Nephron (organoid): Measurements from ENCODE around the gene CEACAM4.

Source experiments
- H3K27ac Mint-ChIP-seq, 3 experiments: 2 replicates each; pipeline ENCODE4 v1.8.0; 2020; ENCODE audit warnings: mixed read lengths in 3 of 3, mild to moderate bottlenecking in 2 of 3, moderate library complexity in 1 of 3
- H3K27me3 Mint-ChIP-seq: 2 replicates; pipeline ENCODE4 v1.8.0; 2021; ENCODE audit warnings: low read depth, mild to moderate bottlenecking, moderate library complexity, mixed read lengths
- H3K36me3 Mint-ChIP-seq: 2 replicates; pipeline ENCODE4 v1.8.0; 2020; ENCODE audit warnings: low read depth, mixed read lengths
- H3K4me1 Mint-ChIP-seq: 2 replicates; pipeline ENCODE4 v1.8.0; 2020; ENCODE audit warnings: mixed read lengths
- H3K4me3 Mint-ChIP-seq, 3 experiments: 2 replicates each; pipeline ENCODE4 v1.8.0; 2020; ENCODE audit warnings: mild to moderate bottlenecking in 3 of 3, mixed read lengths in 3 of 3, moderate library complexity in 2 of 3
- H3K9me3 Mint-ChIP-seq: 2 replicates; pipeline ENCODE4 v1.8.0; 2020; ENCODE audit warnings: mixed read lengths
- TF ChIP-seq, protein P1 (sequence below), 3 experiments: fragments of 200-600 bp; sonication (generic); IDR thresholded peaks; one replicate each; pipeline ENCODE4 v1.5.0; 2021; ENCODE audit warnings: antibody characterized with exemption in 3 of 3; ENCODE audit not compliant: unreplicated experiment in 3 of 3

Gene CEACAM4

GRCh38 chr19:41627966-41628675 is 1.2 kb upstream of the CEACAM4 start:
- Mint-ChIP-seq H3K4me1 (no peaks in the 10 kb centered on the region), H3K36me3 (no peaks in the 10 kb centered on the region), H3K9me3 (peaks cover 34% of the 10 kb centered on the region), H3K4me3 (no peak overlapping the region), H3K27me3 (peaks cover 5% of the 10 kb centered on the region), H3K27ac (no peak overlapping the region)
- TF ChIP-seq, protein P1, sequence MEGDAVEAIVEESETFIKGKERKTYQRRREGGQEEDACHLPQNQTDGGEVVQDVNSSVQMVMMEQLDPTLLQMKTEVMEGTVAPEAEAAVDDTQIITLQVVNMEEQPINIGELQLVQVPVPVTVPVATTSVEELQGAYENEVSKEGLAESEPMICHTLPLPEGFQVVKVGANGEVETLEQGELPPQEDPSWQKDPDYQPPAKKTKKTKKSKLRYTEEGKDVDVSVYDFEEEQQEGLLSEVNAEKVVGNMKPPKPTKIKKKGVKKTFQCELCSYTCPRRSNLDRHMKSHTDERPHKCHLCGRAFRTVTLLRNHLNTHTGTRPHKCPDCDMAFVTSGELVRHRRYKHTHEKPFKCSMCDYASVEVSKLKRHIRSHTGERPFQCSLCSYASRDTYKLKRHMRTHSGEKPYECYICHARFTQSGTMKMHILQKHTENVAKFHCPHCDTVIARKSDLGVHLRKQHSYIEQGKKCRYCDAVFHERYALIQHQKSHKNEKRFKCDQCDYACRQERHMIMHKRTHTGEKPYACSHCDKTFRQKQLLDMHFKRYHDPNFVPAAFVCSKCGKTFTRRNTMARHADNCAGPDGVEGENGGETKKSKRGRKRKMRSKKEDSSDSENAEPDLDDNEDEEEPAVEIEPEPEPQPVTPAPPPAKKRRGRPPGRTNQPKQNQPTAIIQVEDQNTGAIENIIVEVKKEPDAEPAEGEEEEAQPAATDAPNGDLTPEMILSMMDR (IDR thresholded peaks at IDR 0.05; ENCODE audit: unreplicated experiment in 3 of 3): no peak

GRCh38 chr19:41626278-41626677 is 596 bp downstream of the CEACAM4 start:
- Mint-ChIP-seq H3K4me1 (no peaks in the 10 kb centered on the region), H3K9me3 (peaks cover 31% of the 10 kb centered on the region), H3K27ac (no peak overlapping the region), H3K27me3 (peaks cover 5% of the 10 kb centered on the region), H3K4me3 (no peak overlapping the region), H3K36me3 (no peaks in the 10 kb centered on the region)
- TF ChIP-seq, protein P1 (IDR thresholded peaks at IDR 0.05; ENCODE audit: unreplicated experiment in 3 of 3): no peak

DNA sequence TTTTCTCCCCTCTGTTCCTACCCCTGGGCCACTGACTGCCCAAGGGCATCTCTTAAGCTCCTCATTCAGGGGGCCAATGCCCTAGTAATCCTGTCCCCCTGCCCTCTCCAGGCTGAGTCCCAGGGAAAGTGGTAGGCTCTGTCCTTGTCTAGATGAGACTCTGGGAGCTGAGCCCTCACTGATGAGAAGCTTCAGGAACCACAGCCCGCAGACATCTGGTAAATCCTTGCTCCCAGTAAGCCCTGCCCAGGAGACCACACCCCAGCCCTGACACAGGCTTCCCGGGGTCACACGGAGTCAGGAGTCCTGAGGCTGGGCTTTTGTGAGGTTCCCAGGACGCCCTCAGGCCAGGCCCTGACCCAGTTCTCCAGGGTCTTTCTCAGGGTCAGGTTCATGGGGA is 1.9 kb downstream of the CEACAM4 start:
- H3K4me1 Mint-ChIP-seq: no peaks in the 10 kb centered on the region
- peaks cover 26% of the 10 kb centered on the region for H3K9me3 Mint-ChIP-seq
- H3K4me3 Mint-ChIP-seq: no peak overlapping the region
- no peaks in the 10 kb centered on the region for H3K36me3 Mint-ChIP-seq
- no peak overlapping the region for H3K27ac Mint-ChIP-seq
- TF ChIP-seq, protein P1 (IDR thresholded peaks at IDR 0.05; ENCODE audit: unreplicated experiment in 3 of 3): no peak
- H3K27me3 Mint-ChIP-seq: peaks cover 5% of the 10 kb centered on the region

DNA sequence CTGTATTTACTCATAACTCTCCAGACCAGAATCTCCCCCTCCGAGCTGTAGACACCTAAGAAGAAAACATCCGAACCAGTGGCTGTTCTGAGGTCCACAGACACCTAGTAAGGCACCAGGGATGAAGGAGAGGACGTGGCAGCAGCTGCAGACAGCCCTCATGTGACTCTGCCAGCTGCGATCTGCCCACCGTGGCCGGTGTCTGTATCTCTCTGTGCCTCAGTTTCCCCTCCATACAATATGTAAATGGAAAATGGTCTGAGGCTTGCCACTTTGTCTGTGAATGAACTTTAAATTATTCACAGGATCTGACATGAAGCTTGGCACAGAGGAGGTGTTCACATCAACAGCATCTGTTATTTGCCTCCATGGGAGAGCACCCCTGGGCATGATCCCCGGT is 2.4 kb downstream of the CEACAM4 start:
- TF ChIP-seq, protein P1 (IDR thresholded peaks at IDR 0.05; ENCODE audit: unreplicated experiment in 3 of 3): no peak
- Mint-ChIP-seq H3K9me3 (peaks cover 24% of the 10 kb centered on the region), H3K4me3 (no peak overlapping the region), H3K27me3 (peaks cover 5% of the 10 kb centered on the region), H3K27ac (no peak overlapping the region), H3K4me1 (no peaks in the 10 kb centered on the region), H3K36me3 (no peaks in the 10 kb centered on the region)

DNA sequence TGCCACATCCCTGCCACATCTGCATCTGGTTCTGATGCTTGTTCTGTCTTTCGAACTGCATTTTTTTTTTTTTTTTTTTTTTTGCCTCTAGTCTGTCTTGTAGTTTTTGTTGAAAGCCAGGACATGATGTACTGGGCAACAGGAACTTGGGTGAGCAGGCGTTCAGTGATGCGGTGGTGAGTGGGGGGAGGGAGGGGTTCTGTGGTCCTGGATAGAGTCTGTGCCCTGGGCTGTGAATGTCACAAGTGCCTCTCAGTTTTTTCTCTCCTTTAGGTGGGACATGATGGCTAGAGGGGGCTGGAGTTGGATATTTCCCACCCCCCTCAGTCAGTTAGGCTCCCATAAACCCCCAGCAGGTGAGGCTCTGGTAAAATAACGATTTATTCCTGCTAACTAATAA is 3.5 kb downstream of the CEACAM4 start:
- Mint-ChIP-seq H3K27me3 (peaks cover 5% of the 10 kb centered on the region), H3K4me1 (no peaks in the 10 kb centered on the region), H3K9me3 (peaks cover 20% of the 10 kb centered on the region), H3K36me3 (no peaks in the 10 kb centered on the region), H3K4me3 (no peak overlapping the region), H3K27ac (no peak overlapping the region)
- TF ChIP-seq, protein P1 (IDR thresholded peaks at IDR 0.05; ENCODE audit: unreplicated experiment in 3 of 3): no peak

GRCh38 chr19:41621654-41622053 is 5.2 kb downstream of the CEACAM4 start:
- no peaks in the 10 kb centered on the region for H3K36me3 Mint-ChIP-seq
- peaks cover 30% of the 10 kb centered on the region for H3K9me3 Mint-ChIP-seq
- H3K27ac Mint-ChIP-seq: no peak overlapping the region
- H3K4me3 Mint-ChIP-seq: no peak overlapping the region
- H3K27me3 Mint-ChIP-seq: no peaks in the 10 kb centered on the region
- TF ChIP-seq, protein P1 (IDR thresholded peaks at IDR 0.05; ENCODE audit: unreplicated experiment in 3 of 3): no peak
- H3K4me1 Mint-ChIP-seq: no peaks in the 10 kb centered on the region
